H9 (cell line): ENCODE data around the gene RALGAPA1. TPM values are rescaled to one million over a fixed set of nuclear protein-coding genes. Genes with fewer than 3 reads are reported as not detected.
A peak's percentile ranks its signal among the peaks of the same experiment; 100 is the strongest.
"Not testable (repeated sequence)": the region's sequence is repeated elsewhere in the genome, so short reads cannot be mapped to it uniquely, and the experiment has no call there.

Experiments used
- DNase-seq: peaks from one replicate; pipeline ENCODE4 v3.0.0-alpha.2; 2017
- H2AFZ ChIP-seq: one replicate; pipeline ENCODE4 v1.6.1; 2013; ENCODE audit warnings: mild to moderate bottlenecking, low read length, control low read depth, moderate library complexity
- H2AK5ac ChIP-seq: 2 replicates; pipeline ENCODE4 v1.6.1; 2013; ENCODE audit warnings: low read length, control low read depth, mixed read lengths; ENCODE audit not compliant: insufficient read length
- H2BK120ac ChIP-seq: one replicate; pipeline ENCODE4 v1.6.1; 2013; ENCODE audit warnings: low read depth, mild to moderate bottlenecking, low read length, control low read depth, inconsistent platforms; ENCODE audit not compliant: poor library complexity, severe bottlenecking
- H2BK12ac ChIP-seq: 2 replicates; pipeline ENCODE4 v1.6.1; 2013; ENCODE audit warnings: low read length, control low read depth, mixed read lengths, low read depth; ENCODE audit not compliant: insufficient read length
- H2BK15ac ChIP-seq: 2 replicates; pipeline ENCODE4 v1.6.1; 2013; ENCODE audit warnings: low read depth, low read length, control low read depth
- H2BK20ac ChIP-seq: one replicate; pipeline ENCODE4 v1.6.1; 2013; ENCODE audit warnings: low read depth, mild to moderate bottlenecking, low read length, control low read depth, inconsistent platforms; ENCODE audit not compliant: poor library complexity, severe bottlenecking
- H2BK5ac ChIP-seq: 2 replicates; pipeline ENCODE4 v1.6.1; 2013; ENCODE audit warnings: low read length, control low read depth, mixed read lengths; ENCODE audit not compliant: insufficient read length
- H3K14ac ChIP-seq: 2 replicates; pipeline ENCODE4 v1.6.1; 2013; ENCODE audit warnings: low read length, control low read depth; ENCODE audit not compliant: insufficient read depth
- H3K18ac ChIP-seq: 2 replicates; pipeline ENCODE4 v1.6.1; 2013; ENCODE audit warnings: low read depth, mild to moderate bottlenecking, mixed read lengths, low read length, control low read depth; ENCODE audit not compliant: insufficient read length
- H3K23ac ChIP-seq: 2 replicates; pipeline ENCODE4 v1.6.1; 2013; ENCODE audit warnings: low read length, control low read depth, mixed read lengths, low read depth; ENCODE audit not compliant: insufficient read length
- H3K23me2 ChIP-seq: 2 replicates; pipeline ENCODE4 v1.6.1; 2013; ENCODE audit warnings: low read depth, mild to moderate bottlenecking, mixed read lengths, low read length, control low read depth; ENCODE audit not compliant: insufficient read length, poor library complexity, severe bottlenecking
- H3K27ac ChIP-seq: 2 replicates; pipeline ENCODE4 v1.5.1; 2013; ENCODE audit warnings: low read length, control low read depth, mixed read lengths, low read depth; ENCODE audit not compliant: insufficient read length
- H3K27me3 ChIP-seq: 2 replicates; pipeline ENCODE4 v1.6.1; 2013; ENCODE audit warnings: low read length, control low read depth, inconsistent platforms; ENCODE audit not compliant: insufficient read depth
- H3K4ac ChIP-seq: 2 replicates; pipeline ENCODE4 v1.6.1; 2013; ENCODE audit warnings: low read depth, mild to moderate bottlenecking, control low read depth, inconsistent platforms, low read length, moderate library complexity
- H3K4me1 ChIP-seq: 2 replicates; pipeline ENCODE4 v1.6.1; 2013; ENCODE audit warnings: low read length, control low read depth, inconsistent platforms; ENCODE audit not compliant: insufficient read depth
- H3K4me2 ChIP-seq: 2 replicates; pipeline ENCODE4 v1.6.1; 2013; ENCODE audit warnings: low read length, control low read depth, mixed read lengths; ENCODE audit not compliant: insufficient read length, insufficient read depth
- H3K56ac ChIP-seq: 2 replicates; pipeline ENCODE4 v1.6.1; 2013; ENCODE audit warnings: low read depth, mild to moderate bottlenecking, mixed read lengths, low read length, control low read depth; ENCODE audit not compliant: insufficient read length
- H3K79me1 ChIP-seq: 2 replicates; pipeline ENCODE4 v1.6.1; 2013; ENCODE audit warnings: low read depth, mild to moderate bottlenecking, moderate library complexity, low read length, control low read depth, inconsistent platforms; ENCODE audit not compliant: insufficient read depth, poor library complexity, severe bottlenecking
- H3K79me2 ChIP-seq: 2 replicates; pipeline ENCODE4 v1.6.1; 2013; ENCODE audit warnings: low read length, control low read depth, inconsistent platforms; ENCODE audit not compliant: insufficient read depth
- H3K9ac ChIP-seq: 2 replicates; pipeline ENCODE4 v1.6.1; 2013; ENCODE audit warnings: low read length, control low read depth, mixed read lengths; ENCODE audit not compliant: insufficient read length; ENCODE audit errors: extremely low read depth
- H3K9me3 ChIP-seq: one replicate; pipeline ENCODE4 v1.6.1; 2013; ENCODE audit warnings: low read depth, low read length, inconsistent platforms; ENCODE audit not compliant: control insufficient read depth
- H3T11ph ChIP-seq: one replicate; pipeline ENCODE4 v1.6.1; 2013; ENCODE audit warnings: mild to moderate bottlenecking, low read length, control low read depth, inconsistent platforms
- H4K20me1 ChIP-seq: one replicate; pipeline ENCODE4 v1.6.1; 2013; ENCODE audit not compliant: control insufficient read depth, insufficient read length, insufficient read depth
- H4K5ac ChIP-seq: 2 replicates; pipeline ENCODE4 v1.6.1; 2013; ENCODE audit warnings: low read depth, mild to moderate bottlenecking, mixed read lengths, low read length, control low read depth; ENCODE audit not compliant: insufficient read length
- H4K8ac ChIP-seq: replicated peaks from 2 replicates; pipeline ENCODE4 v1.6.1; 2013; ENCODE audit warnings: low read length, control low read depth, mixed read lengths, low read depth; ENCODE audit not compliant: insufficient read length
- H4K91ac ChIP-seq: 2 replicates; pipeline ENCODE4 v1.6.1; 2013; ENCODE audit warnings: low read depth, mild to moderate bottlenecking, moderate library complexity, mixed read lengths, low read length, control low read depth; ENCODE audit not compliant: insufficient read length
- H3K27ac Mint-ChIP-seq, 3 experiments: 2 replicates in 2 of 3; 3 replicates in 1 of 3; pipeline ENCODE4 v1.8.0; 2020 to 2021; ENCODE audit warnings: mixed read lengths in 3 of 3, mild to moderate bottlenecking in 1 of 3, moderate library complexity in 1 of 3
- H3K27me3 Mint-ChIP-seq: 2 replicates; pipeline ENCODE4 v1.8.0; 2021; ENCODE audit warnings: low read depth, mild to moderate bottlenecking, moderate library complexity, mixed read lengths
- H3K36me3 Mint-ChIP-seq, 3 experiments: 2 replicates in 2 of 3; 3 replicates in 1 of 3; pipeline ENCODE4 v1.8.0; 2020 to 2021; ENCODE audit warnings: low read depth in 3 of 3, mixed read lengths in 3 of 3; ENCODE audit not compliant: insufficient read depth in 1 of 3
- H3K4me1 Mint-ChIP-seq, 2 experiments: 2 replicates each; pipeline ENCODE4 v1.8.0; 2020; ENCODE audit warnings: mixed read lengths in 2 of 2
- H3K4me3 Mint-ChIP-seq, 2 experiments: 2 replicates in 1 of 2; 3 replicates in 1 of 2; pipeline ENCODE4 v1.8.0; 2020 to 2021; ENCODE audit warnings: mild to moderate bottlenecking in 2 of 2, mixed read lengths in 2 of 2, moderate library complexity in 1 of 2
- H3K9me3 Mint-ChIP-seq, 2 experiments: 2 replicates in 1 of 2; 3 replicates in 1 of 2; pipeline ENCODE4 v1.8.0; 2020; ENCODE audit warnings: mild to moderate bottlenecking in 2 of 2, mixed read lengths in 2 of 2, moderate library complexity in 1 of 2
- WGBS: extraction: QIAGEN DNeasy Blood & Tissue Kit; methylation state at CpG from one replicate; pipeline ENCODE4 v1.1.7; 2013; ENCODE audit warnings: missing lambda C conversion rate, low lambda C conversion rate, mixed read lengths; ENCODE audit not compliant: insufficient read length; ENCODE audit errors: extremely low coverage; 5-methylcytosine and 5-hydroxymethylcytosine counted together
- total RNA-seq: library from RNA; stranded (reverse); gene quantifications from 2 replicates; pipeline ENCODE4 v1.2.1, GENCODE V29; 2021
- TF ChIP-seq, protein P1 (sequence below): fragments of 200-600 bp; sonication (generic); conservative IDR thresholded peaks from 3 replicates; pipeline ENCODE4 v1.8.0; 2021; ENCODE audit warnings: antibody characterized with exemption, mild to moderate bottlenecking

Gene RALGAPA1
- total RNA-seq, 1 experiment from 2014 or later = 29.8 TPM

- Histone ChIP-seq H3K27ac (no peak overlapping the region), H2BK20ac (no peak overlapping the region), H3K56ac (no peak overlapping the region), H4K8ac (no peak overlapping the region), H3K27me3 (no peaks in the 10 kb centered on the region), H3K79me1 (no peaks in the 10 kb centered on the region), H3K4me1 (no peaks in the 10 kb centered on the region), H3K9me3 (no peaks in the 10 kb centered on the region), H3K9ac (no peak overlapping the region), H4K20me1 (no peaks in the 10 kb centered on the region), H3K79me2 (no peaks in the 10 kb centered on the region), H2BK5ac (no peak overlapping the region), H2BK15ac (no peak overlapping the region), H3K4me2 (no peak overlapping the region), H2AFZ (no peak overlapping the region), H3K4ac (no peak overlapping the region), H3K18ac (no peak overlapping the region), H4K91ac (no peak overlapping the region), H2BK120ac (no peak overlapping the region), H3K14ac (no peak overlapping the region), H4K5ac (no peak overlapping the region), H2BK12ac (no peak overlapping the region), H3K23ac (no peak overlapping the region), H3T11ph (no peak overlapping the region), H3K23me2 (no peaks in the 10 kb centered on the region), H2AK5ac (no peak overlapping the region)
- Mint-ChIP-seq H3K4me3 (no peak overlapping the region), H3K27ac (peak overlapping the region in 1 of 3 experiments; percentile 85; a peak in 3 of 7 replicates), H3K4me1 (peaks cover 11 to 12% of the 10 kb centered on the region in 2 experiments), H3K36me3 (peaks cover 0 to 4% (median 0%) of the 10 kb centered on the region in 3 experiments; a peak in 2 of 7 replicates), H3K9me3 (no peaks in the 10 kb centered on the region), H3K27me3 (no peaks in the 10 kb centered on the region)
- TF ChIP-seq, protein P1, sequence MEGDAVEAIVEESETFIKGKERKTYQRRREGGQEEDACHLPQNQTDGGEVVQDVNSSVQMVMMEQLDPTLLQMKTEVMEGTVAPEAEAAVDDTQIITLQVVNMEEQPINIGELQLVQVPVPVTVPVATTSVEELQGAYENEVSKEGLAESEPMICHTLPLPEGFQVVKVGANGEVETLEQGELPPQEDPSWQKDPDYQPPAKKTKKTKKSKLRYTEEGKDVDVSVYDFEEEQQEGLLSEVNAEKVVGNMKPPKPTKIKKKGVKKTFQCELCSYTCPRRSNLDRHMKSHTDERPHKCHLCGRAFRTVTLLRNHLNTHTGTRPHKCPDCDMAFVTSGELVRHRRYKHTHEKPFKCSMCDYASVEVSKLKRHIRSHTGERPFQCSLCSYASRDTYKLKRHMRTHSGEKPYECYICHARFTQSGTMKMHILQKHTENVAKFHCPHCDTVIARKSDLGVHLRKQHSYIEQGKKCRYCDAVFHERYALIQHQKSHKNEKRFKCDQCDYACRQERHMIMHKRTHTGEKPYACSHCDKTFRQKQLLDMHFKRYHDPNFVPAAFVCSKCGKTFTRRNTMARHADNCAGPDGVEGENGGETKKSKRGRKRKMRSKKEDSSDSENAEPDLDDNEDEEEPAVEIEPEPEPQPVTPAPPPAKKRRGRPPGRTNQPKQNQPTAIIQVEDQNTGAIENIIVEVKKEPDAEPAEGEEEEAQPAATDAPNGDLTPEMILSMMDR = no peak
- DNase-seq = no peak
- no CpG with 5 or more reads among the region's 3 CpGs for WGBS
Measured at GRCh38 chr14:35628989-35629388, 180.1 kb downstream of the RALGAPA1 start.

DNA sequence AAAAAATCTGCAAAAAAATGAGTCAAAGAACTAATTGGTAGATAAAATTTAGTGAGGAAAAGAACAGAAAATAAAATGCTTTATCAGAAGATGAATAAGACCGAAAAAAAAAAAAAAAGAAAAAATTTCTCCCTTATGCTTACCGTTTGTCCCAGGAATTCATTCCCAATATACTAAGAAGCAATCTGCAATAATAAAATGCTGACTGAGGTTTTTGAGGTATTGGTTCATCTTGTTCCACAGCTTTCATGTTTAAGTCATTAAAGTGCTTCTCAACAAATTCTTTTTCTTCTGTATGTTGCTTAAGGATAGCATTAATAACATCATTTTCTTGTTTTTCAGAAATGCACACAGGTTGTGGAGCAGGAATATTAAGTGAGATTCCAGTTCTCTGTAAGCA is 182.1 kb downstream of the RALGAPA1 start:
- not testable (repeated sequence) for H3K14ac ChIP-seq, H3K56ac ChIP-seq, H4K91ac ChIP-seq, H3K4me1 ChIP-seq, H2AK5ac ChIP-seq, H3K27ac ChIP-seq, H2BK120ac ChIP-seq, H3K4me2 ChIP-seq, H4K5ac ChIP-seq, H3K23me2 ChIP-seq, H2BK5ac ChIP-seq, H3K18ac ChIP-seq, H2BK12ac ChIP-seq, H3K79me1 ChIP-seq, H4K20me1 ChIP-seq, H3K23ac ChIP-seq, H4K8ac ChIP-seq, H3K4ac ChIP-seq, H3K79me2 ChIP-seq, H3K27ac Mint-ChIP-seq, H3K27me3 ChIP-seq, H2BK20ac ChIP-seq, H3K4me1 Mint-ChIP-seq, H3K9ac ChIP-seq, H3K9me3 ChIP-seq, H2BK15ac ChIP-seq, DNase-seq, H3K4me3 Mint-ChIP-seq, H2AFZ ChIP-seq, H3K27me3 Mint-ChIP-seq, H3T11ph ChIP-seq, H3K9me3 Mint-ChIP-seq
- H3K36me3 Mint-ChIP-seq = peaks cover 3 to 10% (median 7%) of the 10 kb centered on the region in 3 experiments; a peak in 6 of 7 replicates
- WGBS = no CpG with 5 or more reads among the region's 2 CpGs
